GM12878 (cell line): Measurements from ENCODE around the gene CPNE4. TPM values are rescaled to one million over a fixed set of nuclear protein-coding genes. Genes with fewer than 3 reads are reported as not detected.

Experiments
- ATAC-seq: fragments of 200-7000 bp; cut with Tn5 transposase; 3 replicates; pipeline ENCODE4 v1.9.1; 2020; ENCODE audit warnings: mild to moderate bottlenecking, moderate library complexity
- BruUV-seq: library from RNA; stranded (reverse); fragments of 400-500 nt; replicated peaks from 2 replicates; lab custom pipeline; 2021; lab: Mats Ljungman, UMichigan
- CTCF ChIA-PET: fragments of 300-600 bp; sonication (Branson Sonifier 250); formaldehyde crosslinking; extraction: SDS; loops from one replicate; lab custom pipeline; 2021; ENCODE audit warnings: inconsistent platforms; lab: Yijun Ruan, JAX
- POLR2A ChIA-PET: fragments of 350-600 bp; formaldehyde crosslinking; extraction: SDS; loops from one replicate; lab custom pipeline; 2021; ENCODE audit warnings: inconsistent platforms; lab: Charles Lee
- RAD21 ChIA-PET: fragments of 300-600 bp; sonication (Branson Sonifier 250); formaldehyde crosslinking; loops from one replicate; lab custom pipeline; 2023; ENCODE audit warnings: antibody characterized with exemption; ENCODE audit not compliant: unreplicated experiment; lab: Charles Lee
- SMC1A ChIA-PET: fragments of 300-600 bp; sonication (Branson Sonifier 250); formaldehyde crosslinking; loops from one replicate; lab custom pipeline; 2023; ENCODE audit not compliant: unreplicated experiment, uncharacterized antibody; lab: Charles Lee
- DNase-seq: peaks from one replicate; pipeline ENCODE4 v3.0.0-alpha.2; 2011; ENCODE audit warnings: low read depth, low spot score
- FAIRE-seq: peaks from 3 replicates; lab custom pipeline; 2011; peaks lifted over from hg19 to GRCh38; lab: Jason Lieb, UNC
- H2AFZ ChIP-seq: 2 replicates; pipeline ENCODE4 v1.6.0; 2011; ENCODE audit warnings: low read depth, low read length, control low read depth; ENCODE audit not compliant: control insufficient read depth
- H3K27ac ChIP-seq: 2 replicates; pipeline ENCODE4 v1.5.1; 2011; ENCODE audit warnings: control low read depth; ENCODE audit not compliant: control insufficient read depth, insufficient read depth
- H3K27me3 ChIP-seq, 2 experiments: replicated peaks in 1 of 2; 2 replicates each; pipeline versions ENCODE4 v1.6.0 to v1.6.1; 2011; ENCODE audit warnings: low read length in 1 of 2; ENCODE audit not compliant: control insufficient read depth in 2 of 2, insufficient read depth in 2 of 2
- H3K36me3 ChIP-seq, 2 experiments: 2 replicates each; pipeline ENCODE4 v1.5.1; 2011; ENCODE audit warnings: low read length in 1 of 2; ENCODE audit not compliant: control insufficient read depth in 2 of 2, insufficient read depth in 2 of 2
- H3K4me1 ChIP-seq: 2 replicates; pipeline ENCODE4 v1.6.1; 2011; ENCODE audit warnings: mild to moderate bottlenecking, low read length, moderate library complexity, mixed read lengths; ENCODE audit not compliant: control insufficient read depth, insufficient read depth
- H3K4me2 ChIP-seq: 2 replicates; pipeline ENCODE4 v1.6.0; 2011; ENCODE audit warnings: control low read depth; ENCODE audit not compliant: control insufficient read depth, insufficient read depth
- H3K4me3 ChIP-seq: fragments of 200-600 bp; sonication (generic); 2 replicates; pipeline ENCODE4 v1.5.1; 2016
- H3K79me2 ChIP-seq: 2 replicates; pipeline ENCODE4 v1.6.0; 2011; ENCODE audit warnings: low read length; ENCODE audit not compliant: control insufficient read depth, insufficient read depth
- H3K9ac ChIP-seq: 2 replicates; pipeline ENCODE4 v1.8.0; 2011; ENCODE audit warnings: low read length, control low read depth, mixed read lengths; ENCODE audit not compliant: control insufficient read depth, insufficient read depth
- H3K9me3 ChIP-seq: replicated peaks from 3 replicates; pipeline ENCODE4 v1.5.1; 2011; ENCODE audit warnings: mild to moderate bottlenecking, low read length; ENCODE audit not compliant: control insufficient read depth, insufficient read depth
- H4K20me1 ChIP-seq: 2 replicates; pipeline ENCODE4 v1.6.0; 2011; ENCODE audit not compliant: control insufficient read depth, insufficient read depth
- BACH1 ChIP-seq: fragments of 450-650 bp; IDR thresholded peaks from 2 replicates; pipeline ENCODE4 v1.6.1; 2017; ENCODE audit warnings: mild to moderate bottlenecking, borderline replicate concordance
- EGR1 ChIP-seq, 2 experiments: IDR thresholded peaks; 1 replicate in 1 of 2; 2 replicates in 1 of 2; pipeline ENCODE4 v1.6.1; 2011 to 2012; ENCODE audit warnings: low read depth in 2 of 2, low read length in 2 of 2, borderline replicate concordance in 1 of 2, mild to moderate bottlenecking in 1 of 2, moderate library complexity in 1 of 2
- HDAC6 ChIP-seq: fragments of 200-600 bp; sonication (generic); IDR thresholded peaks from one replicate; pipeline ENCODE4 v1.8.0; 2017; ENCODE audit warnings: antibody characterized with exemption; ENCODE audit not compliant: unreplicated experiment
- SMAD1 ChIP-seq: fragments of 450-650 bp; IDR thresholded peaks from 2 replicates; pipeline ENCODE4 v1.6.1; 2018; ENCODE audit warnings: mild to moderate bottlenecking, low read depth; ENCODE audit not compliant: partially characterized antibody
- SMC3 ChIP-seq: IDR thresholded peaks from 2 replicates; pipeline ENCODE4 v1.6.1; 2011; ENCODE audit warnings: low read length, improper control_type of control experiment, borderline replicate concordance
- SPI1 ChIP-seq: IDR thresholded peaks from 2 replicates; pipeline ENCODE4 v1.6.1; 2011; ENCODE audit warnings: low read depth, mild to moderate bottlenecking, low read length, moderate library complexity, borderline replicate concordance; ENCODE audit not compliant: insufficient read depth
- SREBF2 ChIP-seq: IDR thresholded peaks from 2 replicates; pipeline ENCODE4 v1.6.1; 2012; ENCODE audit warnings: mild to moderate bottlenecking, low read length
- TBL1XR1 ChIP-seq: IDR thresholded peaks from 2 replicates; pipeline ENCODE4 v1.6.1; 2012; ENCODE audit warnings: low read depth, low read length, improper control_type of control experiment
- TCF7 ChIP-seq: IDR thresholded peaks from 2 replicates; pipeline ENCODE4 v1.6.1; 2014; ENCODE audit warnings: antibody characterized with exemption, borderline replicate concordance
- ZNF274 ChIP-seq: IDR thresholded peaks from one replicate; pipeline ENCODE4 v1.8.0; 2011; ENCODE audit not compliant: insufficient read length, insufficient read depth
- ZNF384 ChIP-seq: IDR thresholded peaks from 2 replicates; pipeline ENCODE4 v1.6.1; 2012; ENCODE audit warnings: low read depth, mild to moderate bottlenecking, low read length, improper control_type of control experiment, borderline replicate concordance
- WGBS: methylation state at CpG from one replicate; pipeline ENCODE4 v1.1.6; 2016; ENCODE audit warnings: low lambda C conversion rate; ENCODE audit not compliant: insufficient replicate concordance, insufficient coverage; ENCODE audit errors: missing lambda C conversion rate; 5-methylcytosine and 5-hydroxymethylcytosine counted together
- in situ Hi-C: fragments of 300-500 bp; cut with MboI; formaldehyde crosslinking; loops from 9 replicates; pipeline ENCODE4 v1.14.3; 2018; ENCODE audit warnings: mixed read lengths
- intact Hi-C: fragments of 100-400 bp; cut with micrococcal nuclease; formaldehyde crosslinking; loops from one replicate; pipeline ENCODE4 v1.14.2; 2022; ENCODE audit not compliant: unreplicated experiment
- polyA plus RNA-seq, 11 experiments: library from polyadenylated mRNA; depleted of rRNA in 4 of 11; unstranded in 6 of 11; stranded (reverse) in 5 of 11; fragments of >200 nt; fragmentation: Nextera tagmentation in 4 of 11; fragmentation: Illumina TruSeq in 1 of 11; extraction: Ambion mirVana in 4 of 11; extraction: Trizol in 1 of 11; gene quantifications; 1 replicate in 1 of 11; 2 replicates in 10 of 11; pipeline versions ENCODE4 v1.2.1 to v1.2.3, GENCODE V29; 2011 to 2016; ENCODE audit warnings: inconsistent platforms in 2 of 11, missing spikeins in 2 of 11, low read depth in 1 of 11
- total RNA-seq, 4 experiments: library from RNA; depleted of rRNA in 3 of 4; stranded (reverse); fragments of >200 nt in 3 of 4; fragmentation: Illumina TruSeq in 1 of 4; extraction: Trizol in 1 of 4; gene quantifications; 2 replicates each; pipeline versions ENCODE4 v1.2.1 to v1.2.3, GENCODE V29; 2013 to 2021
- TF ChIP-seq, protein P1 (sequence below): IDR thresholded peaks from 2 replicates; pipeline ENCODE4 v1.6.1; 2011; ENCODE audit warnings: low read depth, mild to moderate bottlenecking, low read length, moderate library complexity, borderline replicate concordance; ENCODE audit errors: extremely low read depth
- TF ChIP-seq, protein P2 (sequence below): fragments of 450-650 bp; IDR thresholded peaks from 2 replicates; pipeline ENCODE4 v1.6.1; 2017; ENCODE audit warnings: low read depth, mild to moderate bottlenecking, moderate library complexity
- TF ChIP-seq, protein P3 (sequence below): fragments of 450-650 bp; IDR thresholded peaks from 2 replicates; pipeline ENCODE4 v1.6.1; 2017; ENCODE audit warnings: mild to moderate bottlenecking, moderate library complexity

The CPNE4 gene
- total and polyA plus RNA-seq, 10 of the 15 experiments (the other 5 are each of a cell fraction or from before 2014, with no cell fraction given) = 0.17 to 1.9 (median 0.48) TPM; not detected in 1

GRCh38 chr3:131917006-131917405, 117.8 kb downstream of the CPNE4 start (continued):
- TF ChIP-seq SPI1 = no peak
- TF ChIP-seq, protein P1, sequence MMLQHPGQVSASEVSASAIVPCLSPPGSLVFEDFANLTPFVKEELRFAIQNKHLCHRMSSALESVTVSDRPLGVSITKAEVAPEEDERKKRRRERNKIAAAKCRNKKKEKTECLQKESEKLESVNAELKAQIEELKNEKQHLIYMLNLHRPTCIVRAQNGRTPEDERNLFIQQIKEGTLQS = no peak
- no peak for TF ChIP-seq TBL1XR1
- TF ChIP-seq EGR1 (IDR thresholded peaks at IDR 0.05; ENCODE audit: borderline replicate concordance in 1 of 2, low read depth in 2 of 2, low read length in 2 of 2) = no peak
- TF ChIP-seq ZNF274 = no peak

GRCh38 chr3:131914090-131914691, 120.6 kb downstream of the CPNE4 start:
- ChIA-PET SMC1A (no interaction called here), POLR2A (no interaction called here), RAD21 (no interaction called here), CTCF (interaction anchor here (0.9 kb wide), 1 partner anchor 215 kb away, joined by 3 read pairs; no protein-coding TSS in a partner anchor)
- no peak overlapping the region for H3K9ac ChIP-seq
- no peak for FAIRE-seq
- 0% methylated on average over 1 of the region's 1 CpG for WGBS
- no peak for DNase-seq
- H3K4me1 ChIP-seq = no peaks in the 10 kb centered on the region
- BruUV-seq = no TSS peak
- intact Hi-C loops = no loop called here
- H3K36me3 ChIP-seq = no peaks in the 10 kb centered on the region
- H3K4me3 ChIP-seq = no peak overlapping the region
- TF ChIP-seq BACH1 (no peak), SMAD1 (no peak), ZNF384 (no peak), SREBF2 (no peak), TCF7 (no peak), HDAC6 (no peak), SMC3 (no peak)
- TF ChIP-seq, protein P2, sequence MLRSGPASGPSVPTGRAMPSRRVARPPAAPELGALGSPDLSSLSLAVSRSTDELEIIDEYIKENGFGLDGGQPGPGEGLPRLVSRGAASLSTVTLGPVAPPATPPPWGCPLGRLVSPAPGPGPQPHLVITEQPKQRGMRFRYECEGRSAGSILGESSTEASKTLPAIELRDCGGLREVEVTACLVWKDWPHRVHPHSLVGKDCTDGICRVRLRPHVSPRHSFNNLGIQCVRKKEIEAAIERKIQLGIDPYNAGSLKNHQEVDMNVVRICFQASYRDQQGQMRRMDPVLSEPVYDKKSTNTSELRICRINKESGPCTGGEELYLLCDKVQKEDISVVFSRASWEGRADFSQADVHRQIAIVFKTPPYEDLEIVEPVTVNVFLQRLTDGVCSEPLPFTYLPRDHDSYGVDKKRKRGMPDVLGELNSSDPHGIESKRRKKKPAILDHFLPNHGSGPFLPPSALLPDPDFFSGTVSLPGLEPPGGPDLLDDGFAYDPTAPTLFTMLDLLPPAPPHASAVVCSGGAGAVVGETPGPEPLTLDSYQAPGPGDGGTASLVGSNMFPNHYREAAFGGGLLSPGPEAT = no peak
- TF ChIP-seq, protein P3, sequence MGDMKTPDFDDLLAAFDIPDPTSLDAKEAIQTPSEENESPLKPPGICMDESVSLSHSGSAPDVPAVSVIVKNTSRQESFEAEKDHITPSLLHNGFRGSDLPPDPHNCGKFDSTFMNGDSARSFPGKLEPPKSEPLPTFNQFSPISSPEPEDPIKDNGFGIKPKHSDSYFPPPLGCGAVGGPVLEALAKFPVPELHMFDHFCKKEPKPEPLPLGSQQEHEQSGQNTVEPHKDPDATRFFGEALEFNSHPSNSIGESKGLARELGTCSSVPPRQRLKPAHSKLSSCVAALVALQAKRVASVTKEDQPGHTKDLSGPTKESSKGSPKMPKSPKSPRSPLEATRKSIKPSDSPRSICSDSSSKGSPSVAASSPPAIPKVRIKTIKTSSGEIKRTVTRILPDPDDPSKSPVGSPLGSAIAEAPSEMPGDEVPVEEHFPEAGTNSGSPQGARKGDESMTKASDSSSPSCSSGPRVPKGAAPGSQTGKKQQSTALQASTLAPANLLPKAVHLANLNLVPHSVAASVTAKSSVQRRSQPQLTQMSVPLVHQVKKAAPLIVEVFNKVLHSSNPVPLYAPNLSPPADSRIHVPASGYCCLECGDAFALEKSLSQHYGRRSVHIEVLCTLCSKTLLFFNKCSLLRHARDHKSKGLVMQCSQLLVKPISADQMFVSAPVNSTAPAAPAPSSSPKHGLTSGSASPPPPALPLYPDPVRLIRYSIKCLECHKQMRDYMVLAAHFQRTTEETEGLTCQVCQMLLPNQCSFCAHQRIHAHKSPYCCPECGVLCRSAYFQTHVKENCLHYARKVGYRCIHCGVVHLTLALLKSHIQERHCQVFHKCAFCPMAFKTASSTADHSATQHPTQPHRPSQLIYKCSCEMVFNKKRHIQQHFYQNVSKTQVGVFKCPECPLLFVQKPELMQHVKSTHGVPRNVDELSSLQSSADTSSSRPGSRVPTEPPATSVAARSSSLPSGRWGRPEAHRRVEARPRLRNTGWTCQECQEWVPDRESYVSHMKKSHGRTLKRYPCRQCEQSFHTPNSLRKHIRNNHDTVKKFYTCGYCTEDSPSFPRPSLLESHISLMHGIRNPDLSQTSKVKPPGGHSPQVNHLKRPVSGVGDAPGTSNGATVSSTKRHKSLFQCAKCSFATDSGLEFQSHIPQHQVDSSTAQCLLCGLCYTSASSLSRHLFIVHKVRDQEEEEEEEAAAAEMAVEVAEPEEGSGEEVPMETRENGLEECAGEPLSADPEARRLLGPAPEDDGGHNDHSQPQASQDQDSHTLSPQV = no peak
- H4K20me1 ChIP-seq = no peaks in the 10 kb centered on the region
- no peaks in the 10 kb centered on the region for H3K27me3 ChIP-seq
- no peaks in the 10 kb centered on the region for H3K79me2 ChIP-seq
- no peaks in the 10 kb centered on the region for H3K9me3 ChIP-seq
- in situ Hi-C loops = no loop called here
- no peak overlapping the region for H3K27ac ChIP-seq
- ATAC-seq = no peak
- no peak overlapping the region for H2AFZ ChIP-seq
- no peak overlapping the region for H3K4me2 ChIP-seq
